ENCODE measurements around the gene XYLT1. TPM values are rescaled to one million over a fixed set of nuclear protein-coding genes. Genes with fewer than 3 reads are reported as not detected.
A peak's percentile ranks its signal among the peaks of the same experiment; 100 is the strongest.

Gene XYLT1
- total RNA-seq, 3 donors from 2014 or later = 1.9 to 3.1 (median 2.3) TPM

GRCh38 chr16:17233318-17234002 is 237.3 kb downstream of the XYLT1 start:
- no peak overlapping the region for H3K4me3 Mint-ChIP-seq
- H3K36me3 Mint-ChIP-seq (ENCODE audit: insufficient read depth) = peaks cover 9% of the 10 kb centered on the region
- H3K27me3 Mint-ChIP-seq (ENCODE audit: low read depth) = no peaks in the 10 kb centered on the region
- ATAC-seq (no peak), DNase-seq (no peak)
- H3K4me1 Mint-ChIP-seq (ENCODE audit: low read depth) = peaks cover 9% of the 10 kb centered on the region
- no peaks in the 10 kb centered on the region for H3K9me3 Mint-ChIP-seq

- DNase-seq (no peak), ATAC-seq (no peak)
- Mint-ChIP-seq H3K27me3 (ENCODE audit: low read depth) (no peaks in the 10 kb centered on the region), H3K36me3 (ENCODE audit: insufficient read depth) (peaks cover 15% of the 10 kb centered on the region), H3K4me3 (no peak overlapping the region), H3K9me3 (no peaks in the 10 kb centered on the region), H3K4me1 (ENCODE audit: low read depth) (peaks cover 3% of the 10 kb centered on the region)
Observed at GRCh38 chr16:17232487-17232886, 238.3 kb downstream of the XYLT1 start.

GRCh38 chr16:17231972-17232371 is 238.8 kb downstream of the XYLT1 start:
- H3K27me3 Mint-ChIP-seq (ENCODE audit: low read depth) = no peaks in the 10 kb centered on the region
- no peak for DNase-seq
- no peak for ATAC-seq
- H3K36me3 Mint-ChIP-seq (ENCODE audit: insufficient read depth) = peaks cover 18% of the 10 kb centered on the region
- H3K9me3 Mint-ChIP-seq = no peaks in the 10 kb centered on the region
- H3K4me1 Mint-ChIP-seq (ENCODE audit: low read depth) = no peaks in the 10 kb centered on the region
- H3K4me3 Mint-ChIP-seq = no peak overlapping the region

- ATAC-seq (no peak), DNase-seq (no peak)
- Mint-ChIP-seq H3K27me3 (ENCODE audit: low read depth) (no peaks in the 10 kb centered on the region), H3K4me1 (ENCODE audit: low read depth) (no peaks in the 10 kb centered on the region), H3K36me3 (ENCODE audit: insufficient read depth) (peaks cover 18% of the 10 kb centered on the region), H3K4me3 (no peak overlapping the region), H3K9me3 (no peaks in the 10 kb centered on the region)
Observed at GRCh38 chr16:17230932-17231581, 239.7 kb downstream of the XYLT1 start.

GRCh38 chr16:17229766-17230165 is 241.0 kb downstream of the XYLT1 start:
- H3K36me3 Mint-ChIP-seq (ENCODE audit: insufficient read depth) = peaks cover 18% of the 10 kb centered on the region
- DNase-seq = no peak
- no peak for ATAC-seq
- no peak overlapping the region for H3K4me3 Mint-ChIP-seq
- H3K27me3 Mint-ChIP-seq (ENCODE audit: low read depth) = no peaks in the 10 kb centered on the region
- peaks cover 4% of the 10 kb centered on the region for H3K4me1 Mint-ChIP-seq (ENCODE audit: low read depth)
- no peaks in the 10 kb centered on the region for H3K9me3 Mint-ChIP-seq

GRCh38 chr16:17229131-17229530 is 241.6 kb downstream of the XYLT1 start:
- peaks cover 18% of the 10 kb centered on the region for H3K36me3 Mint-ChIP-seq (ENCODE audit: insufficient read depth)
- no peaks in the 10 kb centered on the region for H3K9me3 Mint-ChIP-seq
- ATAC-seq (no peak), DNase-seq (no peak)
- peaks cover 6% of the 10 kb centered on the region for H3K4me1 Mint-ChIP-seq (ENCODE audit: low read depth)
- no peaks in the 10 kb centered on the region for H3K27me3 Mint-ChIP-seq (ENCODE audit: low read depth)
- H3K4me3 Mint-ChIP-seq = no peak overlapping the region

- H3K36me3 Mint-ChIP-seq (ENCODE audit: insufficient read depth) = peaks cover 21% of the 10 kb centered on the region
- DNase-seq (no peak), ATAC-seq (no peak)
- H3K27me3 Mint-ChIP-seq (ENCODE audit: low read depth) = no peaks in the 10 kb centered on the region
- no peak overlapping the region for H3K4me3 Mint-ChIP-seq
- peaks cover 8% of the 10 kb centered on the region for H3K4me1 Mint-ChIP-seq (ENCODE audit: low read depth)
- H3K9me3 Mint-ChIP-seq = no peaks in the 10 kb centered on the region
Observed at GRCh38 chr16:17228708-17229055, 242.1 kb downstream of the XYLT1 start.

GRCh38 chr16:17228048-17228707 is 242.6 kb downstream of the XYLT1 start:
- Mint-ChIP-seq H3K4me3 (no peak overlapping the region), H3K27me3 (ENCODE audit: low read depth) (no peaks in the 10 kb centered on the region), H3K36me3 (ENCODE audit: insufficient read depth) (peaks cover 25% of the 10 kb centered on the region), H3K4me1 (ENCODE audit: low read depth) (peaks cover 8% of the 10 kb centered on the region), H3K9me3 (no peaks in the 10 kb centered on the region)
- no peak for DNase-seq
- ATAC-seq = no peak

GRCh38 chr16:17227278-17227677 is 243.5 kb downstream of the XYLT1 start:
- DNase-seq (no peak), ATAC-seq (no peak)
- H3K4me3 Mint-ChIP-seq = no peak overlapping the region
- peaks cover 17% of the 10 kb centered on the region for H3K36me3 Mint-ChIP-seq (ENCODE audit: insufficient read depth)
- no peaks in the 10 kb centered on the region for H3K27me3 Mint-ChIP-seq (ENCODE audit: low read depth)
- H3K4me1 Mint-ChIP-seq (ENCODE audit: low read depth) = peaks cover 8% of the 10 kb centered on the region
- H3K9me3 Mint-ChIP-seq = no peaks in the 10 kb centered on the region

GRCh38 chr16:17225541-17225940 is 245.2 kb downstream of the XYLT1 start:
- no peaks in the 10 kb centered on the region for H3K27me3 Mint-ChIP-seq (ENCODE audit: low read depth)
- ATAC-seq (no peak), DNase-seq (no peak)
- no peaks in the 10 kb centered on the region for H3K9me3 Mint-ChIP-seq
- H3K4me3 Mint-ChIP-seq = no peak overlapping the region
- peaks cover 8% of the 10 kb centered on the region for H3K4me1 Mint-ChIP-seq (ENCODE audit: low read depth)
- peaks cover 22% of the 10 kb centered on the region for H3K36me3 Mint-ChIP-seq (ENCODE audit: insufficient read depth)

- Mint-ChIP-seq H3K27me3 (ENCODE audit: low read depth) (no peaks in the 10 kb centered on the region), H3K36me3 (ENCODE audit: insufficient read depth) (peaks cover 22% of the 10 kb centered on the region), H3K9me3 (no peaks in the 10 kb centered on the region), H3K4me3 (no peak overlapping the region), H3K4me1 (ENCODE audit: low read depth) (peaks cover 8% of the 10 kb centered on the region)
- peak in 1 of 2 donors; percentile 61 for ATAC-seq
- DNase-seq = no peak
Observed at GRCh38 chr16:17224879-17225281, 245.9 kb downstream of the XYLT1 start.

- Mint-ChIP-seq H3K27me3 (ENCODE audit: low read depth) (no peaks in the 10 kb centered on the region), H3K36me3 (ENCODE audit: insufficient read depth) (peaks cover 22% of the 10 kb centered on the region), H3K9me3 (no peaks in the 10 kb centered on the region), H3K4me3 (no peak overlapping the region), H3K4me1 (ENCODE audit: low read depth) (peaks cover 8% of the 10 kb centered on the region)
- no peak for ATAC-seq
- no peak for DNase-seq
Observed at GRCh38 chr16:17224350-17224749, 246.4 kb downstream of the XYLT1 start.

- DNase-seq (no peak), ATAC-seq (no peak)
- Mint-ChIP-seq H3K36me3 (ENCODE audit: insufficient read depth) (peaks cover 22% of the 10 kb centered on the region), H3K4me1 (ENCODE audit: low read depth) (peaks cover 8% of the 10 kb centered on the region), H3K27me3 (ENCODE audit: low read depth) (no peaks in the 10 kb centered on the region), H3K4me3 (no peak overlapping the region), H3K9me3 (no peaks in the 10 kb centered on the region)
Observed at GRCh38 chr16:17223576-17223975, 247.2 kb downstream of the XYLT1 start.

GRCh38 chr16:17222871-17223401 is 247.8 kb downstream of the XYLT1 start:
- Mint-ChIP-seq H3K27me3 (ENCODE audit: low read depth) (no peaks in the 10 kb centered on the region), H3K4me3 (no peak overlapping the region), H3K4me1 (ENCODE audit: low read depth) (peaks cover 8% of the 10 kb centered on the region), H3K9me3 (no peaks in the 10 kb centered on the region), H3K36me3 (ENCODE audit: insufficient read depth) (peaks cover 18% of the 10 kb centered on the region)
- ATAC-seq (no peak), DNase-seq (no peak)

- Mint-ChIP-seq H3K4me3 (no peak overlapping the region), H3K9me3 (no peaks in the 10 kb centered on the region), H3K27me3 (ENCODE audit: low read depth) (no peaks in the 10 kb centered on the region), H3K36me3 (ENCODE audit: insufficient read depth) (peaks cover 22% of the 10 kb centered on the region), H3K4me1 (ENCODE audit: low read depth) (peaks cover 5% of the 10 kb centered on the region)
- DNase-seq (no peak), ATAC-seq (no peak)
Observed at GRCh38 chr16:17219991-17220390, 250.8 kb downstream of the XYLT1 start.

Measured in activated T-cell treated with anti-CD3 and anti-CD28 coated beads, Interleukin-2, amount 50 U/mL, for 4 hours (primary cell).